ENCODE data around the gene CCDC107. TPM values are rescaled to one million over a fixed set of nuclear protein-coding genes. Genes with fewer than 3 reads are reported as not detected.

Gene CCDC107
- total RNA-seq, 1 donor from 2014 or later, result 59.2 TPM

GRCh38 chr9:35702696-35703095 lies 44.6 kb downstream of the CCDC107 start:
- DNase-seq (ENCODE audit: low spot score), result no peak

- DNase-seq (ENCODE audit: low spot score), result no peak
Observed at GRCh38 chr9:35703906-35704672, 46.0 kb downstream of the CCDC107 start.

- DNase-seq (ENCODE audit: low spot score), result no peak
Observed at GRCh38 chr9:35705372-35705771, 47.3 kb downstream of the CCDC107 start.

GRCh38 chr9:35705836-35706430 lies 47.8 kb downstream of the CCDC107 start:
- DNase-seq (ENCODE audit: low spot score), result no peak

- no peak for DNase-seq (ENCODE audit: low spot score)
Observed at GRCh38 chr9:35706951-35707350, 48.9 kb downstream of the CCDC107 start.

- no peak for DNase-seq (ENCODE audit: low spot score)
Observed at GRCh38 chr9:35708146-35708545, 50.1 kb downstream of the CCDC107 start.

GRCh38 chr9:35710818-35711500 lies 52.9 kb downstream of the CCDC107 start:
- DNase-seq (ENCODE audit: low spot score), result no peak

Other genes starting within 250 kb of the CCDC107 start
- gene RUSC2, start 168.2 kb upstream of the CCDC107 start, total RNA-seq, result 35.2 TPM
- gene TESK1, start 53.0 kb upstream of the CCDC107 start, total RNA-seq, result 56.9 TPM
- 2.4 TPM for gene CD72, start 39.9 kb upstream of the CCDC107 start, total RNA-seq
- gene SIT1, start 7.4 kb upstream of the CCDC107 start, total RNA-seq, result 2.7 TPM
- gene RMRP, start 273 bp upstream of the CCDC107 start, total RNA-seq, result 17,824 TPM
- 6.4 TPM for gene ARHGEF39, start 6.9 kb downstream of the CCDC107 start, total RNA-seq
- 777 TPM for gene CA9, start 15.6 kb downstream of the CCDC107 start, total RNA-seq
- gene TPM2, start 31.6 kb downstream of the CCDC107 start, total RNA-seq, result 1,716 TPM
- gene TLN1, start 73.9 kb downstream of the CCDC107 start, total RNA-seq, result 482 TPM
- gene CREB3, start 74.4 kb downstream of the CCDC107 start, total RNA-seq, result 48.1 TPM
- gene GBA2, start 90.9 kb downstream of the CCDC107 start, total RNA-seq, result 161 TPM
- 36.6 TPM for gene RGP1, start 91.0 kb downstream of the CCDC107 start, total RNA-seq
- gene MSMP, start 96.0 kb downstream of the CCDC107 start, total RNA-seq, result 1.1 TPM
- 22.0 TPM for gene NPR2, start 133.3 kb downstream of the CCDC107 start, total RNA-seq
- gene SPAG8, start 154.0 kb downstream of the CCDC107 start, total RNA-seq, result 4.6 TPM
- gene HINT2, start 156.8 kb downstream of the CCDC107 start, total RNA-seq, result 30.7 TPM
- gene FAM221B, start 170.4 kb downstream of the CCDC107 start, total RNA-seq, result not detected
- gene TMEM8B, start 170.9 kb downstream of the CCDC107 start, total RNA-seq, result 36.2 TPM
- gene OR13J1, start 212.1 kb downstream of the CCDC107 start, total RNA-seq, result not detected
- gene HRCT1, start 247.9 kb downstream of the CCDC107 start, total RNA-seq, result 2.0 TPM